Right lobe of liver (tissue), 6 donors: Measurements from ENCODE around the gene TEX12. TPM values are rescaled to one million over a fixed set of nuclear protein-coding genes. Genes with fewer than 3 reads are reported as not detected.

Experiments
- ATAC-seq, 4 donors: fragments of 200-7000 bp; cut with Tn5 transposase; one replicate each; pipeline ENCODE4 v1.9.1; 2020; ENCODE audit warnings: mild to moderate bottlenecking in 4 of 4, moderate library complexity in 4 of 4
- DNase-seq, 3 donors: peaks; one replicate each; pipeline ENCODE4 v3.0.0-alpha.2; 2020
- H3K27ac ChIP-seq, 3 donors: fragments of 200-600 bp; one replicate each; pipeline ENCODE4 v1.8.0; 2022
- H3K27me3 ChIP-seq, 2 donors: fragments of 200-600 bp; one replicate each; pipeline ENCODE4 v1.8.0; 2022
- H3K36me3 ChIP-seq, 4 donors: fragments of 200-600 bp; sonication (generic) in 1 of 4; one replicate each; pipeline versions ENCODE4 v1.5.1 to v1.8.0; 2017 to 2022; ENCODE audit warnings: control low read depth in 1 of 4
- H3K4me1 ChIP-seq, 4 donors: fragments of 200-600 bp; sonication (generic) in 1 of 4; one replicate each; pipeline versions ENCODE4 v1.5.1 to v1.8.0; 2017 to 2022; ENCODE audit warnings: control low read depth in 1 of 4
- H3K4me3 ChIP-seq, 3 donors: fragments of 200-600 bp; one replicate each; pipeline ENCODE4 v1.8.0; 2022
- H3K9me3 ChIP-seq, 4 donors: fragments of 200-600 bp; sonication (generic) in 1 of 4; one replicate each; pipeline versions ENCODE4 v1.5.1 to v1.8.0; 2017 to 2022; ENCODE audit warnings: control low read depth in 1 of 4
- CTCF ChIP-seq, 4 donors: fragments of 200-600 bp in 3 of 4; fragments of 450-650 bp in 1 of 4; IDR thresholded peaks; one replicate each; pipeline versions ENCODE4 v1.5.1 to v1.8.0; 2016 to 2022; ENCODE audit warnings: antibody characterized with exemption in 4 of 4, mild to moderate bottlenecking in 2 of 4
- POLR2A ChIP-seq: fragments of 450-650 bp; IDR thresholded peaks from one replicate; pipeline ENCODE4 v1.6.1; 2017; ENCODE audit warnings: antibody characterized with exemption, mild to moderate bottlenecking
- WGBS: methylation state at CpG from one replicate; pipeline ENCODE4 v1.1.6; 2018; ENCODE audit warnings: low coverage, low lambda C conversion rate; ENCODE audit not compliant: insufficient coverage; ENCODE audit errors: missing lambda C conversion rate; 5-methylcytosine and 5-hydroxymethylcytosine counted together
- intact Hi-C, 2 donors: fragments of 100-400 bp; cut with DNase I; formaldehyde crosslinking; loops; one replicate each; pipeline versions ENCODE4 v1.11.2 to v1.14.1; 2022
- long read RNA-seq: library from polyadenylated mRNA; unstranded; transcript quantifications from one replicate; pipeline ENCODE4 v2.0.0, GENCODE V29; 2019
- total RNA-seq, 6 experiments: library from RNA; depleted of rRNA in 2 of 6; stranded (reverse); fragments of >200 nt in 2 of 6; fragmentation: NEBNext Ultra II Directional in 3 of 6; extraction: Animal tissue kit (Norgen Biotek cat#: 25700) in 3 of 6; gene quantifications; one replicate each; pipeline versions ENCODE4 v1.1.0 to v1.2.4, GENCODE V29; 2016 to 2023
- donor health status: DM: no; HTN: yes; CAD: no.
- donor health status: DM: no; HTN: no; CAD: no.
- donor health status: DM: no; HTN: no; CAD: no.
- donor health status: DM: no; HTN: yes; CAD: no.
- donor health status: DM: no; HTN: yes; CAD: no.

Gene TEX12, protein sequence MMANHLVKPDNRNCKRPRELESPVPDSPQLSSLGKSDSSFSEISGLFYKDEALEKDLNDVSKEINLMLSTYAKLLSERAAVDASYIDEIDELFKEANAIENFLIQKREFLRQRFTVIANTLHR
- under 1 TPM in 1 of 6 experiments, not detected in 5; 0.31 TPM for total RNA-seq
- long read RNA-seq: 0 reads

DNA sequence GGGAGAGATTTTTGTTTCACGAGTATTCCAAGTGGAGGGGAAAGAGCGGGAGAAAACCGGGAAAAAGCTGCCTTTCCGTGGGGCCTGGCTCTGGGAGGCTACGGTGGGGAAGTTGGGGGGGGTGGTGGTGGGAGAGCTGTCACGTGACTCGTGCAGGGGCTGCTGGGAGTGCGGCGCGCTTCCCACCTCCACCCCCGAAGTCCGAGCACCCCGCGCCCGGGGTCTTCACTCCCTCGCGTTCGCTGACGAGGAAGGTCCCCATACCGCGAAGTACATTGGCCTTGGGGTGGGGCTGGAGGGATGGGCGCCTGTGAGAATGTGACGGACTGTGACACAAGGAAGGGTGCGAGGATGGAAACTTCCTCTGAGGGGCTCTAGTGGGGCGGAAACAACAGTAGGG lies at the start of gene TEX12:
TEX12 (plus strand) TSS at position 228 of the 400 bp plus-strand sequence. CDS start 1,897 bp downstream, outside the sequence.
- peaks cover 0 to 17% (median 0%) of the 10 kb centered on the region in 4 donors for H3K4me1 ChIP-seq
- no peak for TF ChIP-seq CTCF (IDR thresholded peaks at IDR 0.05)
- no peak for TF ChIP-seq POLR2A
- intact Hi-C loops: no loop called here
- ATAC-seq: no peak
- 43% methylated on average over 2 of the region's 25 CpGs for WGBS
- no peak within 1 kb of the TSS for H3K27ac ChIP-seq
- no peaks in the 10 kb centered on the region for H3K36me3 ChIP-seq
- H3K4me3 ChIP-seq: no peak within 1 kb of the TSS
- no peak for DNase-seq
- no peaks in the 10 kb centered on the region for H3K9me3 ChIP-seq
- no peaks in the 10 kb centered on the region for H3K27me3 ChIP-seq

DNA sequence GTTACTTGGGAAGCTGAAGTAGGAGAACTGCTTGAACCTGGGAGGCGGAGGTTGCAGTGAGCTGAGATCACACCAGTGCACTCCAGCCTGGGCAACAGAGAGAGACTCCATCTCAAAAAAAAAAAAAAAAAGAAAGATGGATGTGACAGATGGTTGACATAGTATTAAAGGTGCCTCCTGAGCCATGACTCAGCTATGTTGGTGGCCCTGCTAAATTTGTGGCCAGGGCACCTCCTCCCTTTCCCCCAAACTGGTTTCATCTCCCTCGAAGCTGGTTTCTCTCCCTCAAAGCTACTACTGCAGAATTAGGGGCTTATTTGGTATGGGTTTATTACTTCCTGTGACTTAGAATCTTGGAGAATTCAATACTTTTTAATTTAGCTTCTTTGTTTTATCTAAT lies 49.0 kb upstream of the TEX12 start:
- no peak for ATAC-seq
- intact Hi-C loops: no loop called here
- no peaks in the 10 kb centered on the region for H3K27me3 ChIP-seq

DNA sequence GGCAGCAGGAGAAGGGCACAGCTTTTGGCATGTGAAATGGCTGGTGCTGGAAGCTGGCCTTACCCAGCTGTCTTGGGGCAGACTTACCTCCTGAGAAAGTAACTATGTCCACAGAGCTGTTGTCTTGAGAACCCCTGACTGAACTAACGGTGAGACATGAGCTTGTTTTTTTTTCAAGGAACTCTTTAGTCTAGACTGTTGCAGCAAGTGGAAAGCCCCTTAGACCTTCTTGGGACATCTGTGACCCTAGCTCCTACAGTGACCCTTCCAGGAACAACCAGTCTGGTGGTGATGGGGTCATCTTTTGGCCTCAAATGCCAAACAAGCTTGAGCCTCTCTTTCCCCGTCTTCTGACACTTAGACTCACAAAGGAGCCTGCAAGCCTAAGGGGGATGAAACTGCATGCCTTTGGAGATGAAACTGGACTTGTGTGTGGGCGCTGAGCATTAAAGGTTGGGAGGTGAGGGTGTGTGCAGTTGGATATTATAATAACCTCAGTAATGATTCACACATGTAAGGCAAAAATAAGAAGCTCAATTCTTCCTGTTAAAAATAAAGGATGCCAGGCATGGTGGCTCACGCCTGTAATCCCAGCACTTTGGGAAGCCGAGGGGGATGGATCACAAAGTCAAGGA lies 45.1 kb upstream of the TEX12 start:
- intact Hi-C loops: no loop called here
- DNase-seq: no peak
- TF ChIP-seq CTCF (IDR thresholded peaks at IDR 0.05) (no peak), POLR2A (no peak)
- Histone ChIP-seq H3K27ac (no peak overlapping the region), H3K9me3 (no peaks in the 10 kb centered on the region), H3K36me3 (no peaks in the 10 kb centered on the region), H3K27me3 (no peaks in the 10 kb centered on the region), H3K4me1 (no peaks in the 10 kb centered on the region), H3K4me3 (no peak overlapping the region)
- 89% methylated on average over 4 of the region's 5 CpGs for WGBS
- no peak for ATAC-seq

More for the DNA sequence above, 49.0 kb upstream of the TEX12 start:
- no peaks in the 10 kb centered on the region for H3K4me1 ChIP-seq
- TF ChIP-seq POLR2A (no peak), CTCF (IDR thresholded peaks at IDR 0.05) (no peak)
- DNase-seq: no peak
- 43% methylated on average over 1 of the region's 2 CpGs for WGBS
- H3K27ac ChIP-seq: no peak overlapping the region
- H3K4me3 ChIP-seq: no peak overlapping the region
- no peaks in the 10 kb centered on the region for H3K36me3 ChIP-seq
- no peaks in the 10 kb centered on the region for H3K9me3 ChIP-seq

GRCh38 chr11:112123129-112123528 lies 44.0 kb upstream of the TEX12 start:
- TF ChIP-seq CTCF (IDR thresholded peaks at IDR 0.05) (no peak), POLR2A (no peak)
- DNase-seq (no peak), ATAC-seq (no peak)
- no peaks in the 10 kb centered on the region for H3K36me3 ChIP-seq
- no peaks in the 10 kb centered on the region for H3K4me1 ChIP-seq
- intact Hi-C loops: no loop called here
- no peak overlapping the region for H3K4me3 ChIP-seq
- 91% methylated on average over 4 of the region's 4 CpGs for WGBS
- H3K27ac ChIP-seq: no peak overlapping the region
- H3K9me3 ChIP-seq: no peaks in the 10 kb centered on the region
- no peaks in the 10 kb centered on the region for H3K27me3 ChIP-seq
